Midbrain (tissue), 1 donor: ENCODE data around the gene NCKAP5.

Experiments used
- DNase-seq: peaks from one replicate; lab custom pipeline; 2025; lab: John Stamatoyannopoulos, UW

Gene NCKAP5

GRCh38 chr2:133146893-133147292 lies 421.4 kb downstream of the NCKAP5 start:
- DNase-seq, result peak; percentile 9

DNA sequence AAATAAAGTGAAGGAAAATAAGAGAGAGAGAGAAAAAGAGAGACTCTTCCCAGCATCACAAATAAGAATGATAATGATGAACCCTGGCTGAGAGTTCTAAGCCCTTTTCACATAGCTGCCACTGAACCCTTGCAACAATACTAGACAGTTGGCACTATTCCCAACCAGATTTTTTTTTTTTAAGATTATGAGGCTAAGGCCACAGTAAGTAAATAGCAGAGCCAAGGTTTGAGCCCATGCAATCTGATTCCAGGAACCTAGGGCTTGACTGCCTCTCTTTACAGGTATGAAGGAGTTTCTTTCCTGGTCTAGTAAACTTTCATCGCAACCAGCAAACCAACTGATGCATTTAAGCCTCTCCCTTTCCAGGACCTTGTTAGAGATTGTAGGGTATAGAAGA lies 424.6 kb downstream of the NCKAP5 start:
- no peak for DNase-seq

- no peak for DNase-seq
Measured at GRCh38 chr2:133142087-133142486, 426.2 kb downstream of the NCKAP5 start.

- DNase-seq, result no peak
Measured at GRCh38 chr2:133140620-133141019, 427.6 kb downstream of the NCKAP5 start.

DNA sequence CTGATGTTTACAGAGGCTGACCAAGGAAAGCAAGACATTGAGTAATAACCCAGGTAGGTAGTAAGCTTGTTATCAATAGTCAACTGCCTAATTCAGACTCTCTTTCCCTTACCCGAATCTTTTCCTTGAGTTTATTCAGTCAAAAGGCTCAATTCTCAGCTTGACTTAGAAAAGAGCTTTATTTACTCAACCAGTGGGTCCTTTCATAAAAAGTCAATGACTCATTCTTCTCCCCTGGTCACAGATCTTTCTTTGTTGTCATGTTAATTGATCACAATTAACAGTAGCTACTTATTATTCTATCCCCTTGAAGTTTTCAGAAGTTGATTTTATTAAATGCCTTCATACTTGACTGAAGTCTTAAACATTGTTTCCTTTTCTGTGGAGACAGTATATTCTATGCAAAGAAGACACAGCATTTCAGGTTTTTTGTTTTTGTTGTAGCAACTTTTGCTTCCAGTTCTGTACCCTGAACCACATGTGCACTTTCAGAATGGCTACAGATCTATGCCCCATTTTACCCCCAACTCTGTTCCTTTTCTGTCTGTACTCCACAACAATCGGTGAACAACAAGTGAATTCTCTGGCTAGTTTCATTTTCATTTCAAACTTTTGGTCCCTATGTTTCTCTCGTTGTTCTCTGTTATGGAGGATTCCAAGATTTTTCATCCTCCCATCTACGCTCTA lies 428.3 kb downstream of the NCKAP5 start:
- DNase-seq, result peak; percentile 16

DNA sequence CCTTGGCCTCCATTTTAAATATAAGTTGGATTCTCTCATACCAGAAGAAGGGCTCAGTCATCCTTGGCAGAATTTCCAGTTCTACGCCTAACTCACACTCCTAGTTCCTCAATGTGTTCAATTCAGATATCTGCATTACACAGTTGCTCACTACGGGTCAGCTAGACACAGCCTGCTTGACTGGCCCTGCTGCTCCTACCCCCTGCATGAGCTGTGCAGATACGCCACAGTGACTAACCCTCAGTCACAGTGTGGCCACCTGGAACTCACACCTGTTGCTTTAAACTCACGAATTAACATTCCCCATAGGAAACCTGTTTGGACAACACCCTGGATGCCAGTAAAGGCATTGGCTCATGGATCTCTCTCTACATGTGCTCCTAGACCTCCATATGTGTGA lies 429.6 kb downstream of the NCKAP5 start:
- DNase-seq, result no peak

- DNase-seq, result no peak
Measured at GRCh38 chr2:133135035-133135654, 433.1 kb downstream of the NCKAP5 start.

DNA sequence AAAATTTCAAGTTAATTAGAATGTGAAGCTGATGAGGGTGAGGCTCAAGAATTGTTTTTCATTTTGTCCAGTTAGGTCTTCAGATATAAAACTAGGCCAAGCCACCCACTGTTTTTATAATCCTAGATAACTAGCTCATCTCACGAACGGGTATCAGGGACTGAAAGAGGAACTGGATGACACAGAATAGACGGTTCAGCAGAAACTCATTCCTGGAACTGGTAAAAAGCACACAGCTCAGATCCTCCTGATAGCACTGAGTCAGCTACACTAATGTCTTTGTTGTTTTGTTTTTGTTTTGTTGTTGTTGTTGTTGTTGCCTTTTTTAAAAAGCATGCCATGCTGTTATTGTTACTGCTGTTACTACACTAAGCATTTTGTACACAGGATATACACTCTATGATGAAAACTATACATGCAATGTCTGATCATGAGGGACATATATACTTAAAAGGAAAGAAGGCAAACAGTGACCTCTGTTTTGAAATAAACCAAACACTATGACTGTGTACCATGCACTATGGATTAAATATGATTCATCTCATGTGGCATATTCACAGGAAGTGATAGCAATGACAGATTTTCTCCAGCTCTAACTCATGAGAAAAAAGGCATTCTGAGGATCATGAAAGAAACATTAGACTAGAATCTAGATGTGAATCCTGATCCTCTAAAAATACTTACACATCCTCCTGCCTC lies 437.6 kb downstream of the NCKAP5 start:
- no peak for DNase-seq

GRCh38 chr2:133124446-133124845 lies 443.8 kb downstream of the NCKAP5 start:
- no peak for DNase-seq

GRCh38 chr2:133123904-133124303 lies 444.4 kb downstream of the NCKAP5 start:
- no peak for DNase-seq

DNA sequence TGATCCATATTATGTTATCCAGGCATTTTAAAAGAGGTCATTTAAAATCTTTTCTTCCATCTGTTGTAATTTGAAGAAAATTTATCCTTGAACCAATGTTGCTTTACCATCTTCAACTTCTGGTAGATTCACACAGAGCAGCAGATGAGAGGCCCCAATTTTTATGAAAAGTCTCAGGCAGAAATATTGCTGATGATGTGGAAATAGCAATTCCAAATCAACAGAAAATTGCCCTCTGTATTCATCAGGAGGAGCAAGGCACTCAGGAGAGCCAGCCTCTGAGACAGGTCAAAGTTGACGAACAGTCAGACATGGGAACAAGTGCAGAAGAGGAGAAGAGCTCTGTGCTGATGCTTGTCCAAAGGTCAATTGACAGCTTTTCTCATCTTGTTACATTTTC lies 444.9 kb downstream of the NCKAP5 start:
- no peak for DNase-seq

GRCh38 chr2:133122529-133122928 lies 445.7 kb downstream of the NCKAP5 start:
- no peak for DNase-seq

DNA sequence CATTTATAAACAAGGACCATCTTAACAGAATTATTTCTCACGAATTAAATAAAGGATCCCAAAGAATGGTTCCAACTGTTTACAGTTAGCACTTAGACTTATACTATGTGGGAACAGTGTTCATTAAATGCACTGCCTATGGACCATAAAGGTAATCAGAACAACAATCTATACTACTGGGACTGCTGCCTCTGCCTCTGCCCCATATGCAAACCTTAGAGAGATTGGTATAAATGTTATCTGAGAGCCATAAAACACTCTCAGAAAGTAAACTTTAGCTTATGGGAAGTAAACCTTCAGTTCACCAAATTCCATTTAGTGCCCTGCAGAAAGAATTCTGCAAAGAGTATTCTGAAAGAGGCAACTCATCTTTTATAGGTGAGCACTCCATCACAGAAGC lies 448.0 kb downstream of the NCKAP5 start:
- no peak for DNase-seq

DNA sequence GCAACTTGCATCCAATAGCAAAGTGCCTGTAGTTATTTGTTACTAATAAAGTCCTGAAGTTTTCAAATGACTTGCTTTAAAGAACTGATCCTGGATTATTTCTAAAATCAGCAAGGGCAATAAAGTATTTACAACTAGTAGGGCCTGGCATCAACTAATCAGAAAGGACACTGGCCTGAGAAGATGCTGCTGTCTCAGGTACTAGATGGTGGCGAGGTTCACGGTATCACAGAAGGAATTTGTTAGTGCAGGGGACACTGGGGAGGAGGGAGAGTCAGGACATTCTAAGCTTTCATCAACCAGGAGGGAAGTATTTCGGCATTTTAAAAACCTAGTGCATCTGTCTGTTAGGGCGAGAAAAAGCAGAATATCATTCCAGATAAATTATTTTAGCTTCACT lies 458.1 kb downstream of the NCKAP5 start:
- DNase-seq, result no peak

GRCh38 chr2:133109772-133110171 lies 458.5 kb downstream of the NCKAP5 start:
- no peak for DNase-seq

- DNase-seq, result no peak
Measured at GRCh38 chr2:133107058-133107815, 461.0 kb downstream of the NCKAP5 start.

DNA sequence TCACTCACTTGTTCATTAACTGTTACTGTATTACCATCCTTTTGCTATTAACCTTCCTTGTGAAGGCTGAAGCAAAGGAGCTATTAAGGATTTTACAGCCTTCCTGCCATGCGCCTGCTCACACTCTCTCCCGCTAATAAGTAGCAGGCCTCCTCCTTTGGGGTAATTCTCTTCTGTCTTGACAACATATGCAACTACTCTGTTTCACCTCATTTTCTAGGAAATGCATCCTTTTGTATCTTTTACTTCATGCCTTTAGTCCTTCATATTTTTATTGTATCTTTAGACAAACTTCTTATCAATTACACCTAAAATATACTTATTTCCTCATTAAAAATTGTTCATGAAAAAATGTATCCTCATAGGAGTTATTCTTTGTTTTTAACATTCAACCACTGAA lies 463.4 kb downstream of the NCKAP5 start:
- DNase-seq, result no peak

DNA sequence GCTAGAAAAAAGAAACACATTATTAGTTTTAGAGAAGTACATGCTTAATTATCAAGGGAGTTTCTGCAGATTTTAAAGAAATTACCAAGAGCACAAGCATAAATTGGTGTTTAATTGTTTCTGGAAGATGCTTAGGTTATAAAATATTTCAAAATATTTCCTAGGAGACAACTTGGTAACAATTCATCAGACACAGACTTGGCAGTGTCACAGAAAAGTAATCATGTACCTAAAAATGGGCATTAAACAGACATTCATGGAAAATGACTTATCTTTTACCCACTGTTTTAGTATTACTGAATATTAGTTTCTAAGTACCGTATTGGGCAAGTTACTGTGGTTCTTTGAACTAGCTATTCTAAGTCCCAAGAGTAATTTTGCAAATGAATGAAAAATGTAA lies 469.5 kb downstream of the NCKAP5 start:
- no peak for DNase-seq

DNA sequence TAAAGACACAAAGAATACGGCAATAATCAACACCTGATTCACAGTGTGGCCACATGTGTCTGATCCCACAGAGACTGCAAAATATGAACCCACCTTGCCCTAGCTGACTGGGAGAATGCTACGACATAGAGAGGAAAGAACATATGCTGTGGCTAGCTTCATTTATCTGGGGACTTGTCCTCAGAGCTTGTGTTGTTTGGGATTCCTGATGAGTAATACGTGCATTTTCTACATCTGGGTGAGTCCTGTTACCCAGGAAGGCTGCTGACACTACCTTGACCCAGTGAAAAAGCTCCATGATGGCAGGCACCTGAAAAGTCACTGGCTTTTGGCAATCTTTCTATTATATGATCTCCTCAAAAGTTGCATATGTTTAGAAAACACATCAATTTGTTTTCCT lies 470.6 kb downstream of the NCKAP5 start:
- DNase-seq, result no peak

DNA sequence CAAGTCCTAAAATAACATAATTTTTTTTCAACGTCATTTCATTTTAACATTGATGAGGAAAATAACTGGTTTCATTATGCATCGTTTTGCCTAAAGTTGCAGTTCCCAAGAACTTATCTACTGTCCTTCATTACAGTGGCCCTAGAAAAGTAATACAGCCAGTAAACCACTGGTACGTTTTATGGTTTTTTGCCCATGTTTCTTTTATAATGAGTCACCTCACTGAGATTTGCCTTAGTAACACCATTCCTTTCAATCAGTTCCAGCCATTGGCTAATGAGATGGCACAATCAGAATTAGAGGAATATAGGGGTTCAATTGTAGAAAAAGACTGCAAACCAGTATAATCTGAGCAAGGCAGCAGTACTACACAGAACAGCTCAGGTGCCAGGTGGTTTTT lies 475.7 kb downstream of the NCKAP5 start:
- no peak for DNase-seq

GRCh38 chr2:133090358-133090757 lies 477.9 kb downstream of the NCKAP5 start:
- DNase-seq, result no peak

DNA sequence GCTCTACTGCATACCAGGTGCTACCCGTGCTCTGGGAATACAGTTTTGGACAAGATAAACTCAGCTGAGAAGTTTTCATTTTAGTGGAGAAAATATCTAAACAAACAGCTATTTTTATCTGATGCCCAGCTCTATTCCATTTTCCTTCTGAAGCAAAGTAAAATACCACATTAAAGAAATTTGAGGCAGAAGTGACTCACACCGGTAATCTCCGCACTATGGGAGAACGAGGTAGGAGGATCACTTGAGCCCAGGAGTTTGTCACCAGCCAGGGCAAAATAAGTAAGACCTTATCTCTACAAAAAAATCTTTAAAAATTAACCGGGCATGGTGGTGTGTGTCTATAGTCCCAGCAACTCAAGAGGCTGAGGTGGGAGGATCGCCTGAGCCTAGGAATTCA lies 482.1 kb downstream of the NCKAP5 start:
- no peak for DNase-seq

GRCh38 chr2:133085646-133086045 lies 482.6 kb downstream of the NCKAP5 start:
- no peak for DNase-seq
